ENCODE measurements around the gene SLC35A3. TPM values are rescaled to one million over a fixed set of nuclear protein-coding genes. Genes with fewer than 3 reads are reported as not detected.

Gene SLC35A3
- total and polyA plus RNA-seq, 10 of the 15 experiments (the other 5 are each of a cell fraction or from before 2014, with no cell fraction given): 3.6 to 24.3 (median 15.4) TPM

- TF ChIP-seq E4F1 (IDR thresholded peaks at IDR 0.05; ENCODE audit: borderline replicate concordance, partially characterized antibody): no peak
- TF ChIP-seq BCL11A (IDR thresholded peaks at IDR 0.05; ENCODE audit: low read depth, low read length): peak; percentile 56
- TF ChIP-seq SIN3A (IDR thresholded peaks at IDR 0.05; ENCODE audit: low read depth, low read length): no peak
- no peak for TF ChIP-seq RCOR1 (conservative IDR thresholded peaks at IDR 0.05; ENCODE audit: low read depth, low read length)
- no peak for TF ChIP-seq E2F8 (IDR thresholded peaks at IDR 0.05; ENCODE audit: low read depth, partially characterized antibody)
- TF ChIP-seq PAX8 (IDR thresholded peaks at IDR 0.05): no peak
- no peak for TF ChIP-seq MAX (IDR thresholded peaks at IDR 0.05; ENCODE audit: low read depth, low read length)
- no peak for TF ChIP-seq RAD21 (IDR thresholded peaks at IDR 0.05; ENCODE audit: insufficient read depth, low read depth, low read length)
- TF ChIP-seq ATF3 (IDR thresholded peaks at IDR 0.05; ENCODE audit: borderline replicate concordance, extremely low read depth, low read depth, low read length): no peak
- no peak for TF ChIP-seq NR2F1 (conservative IDR thresholded peaks at IDR 0.05)
- no peak for TF ChIP-seq TARDBP (IDR thresholded peaks at IDR 0.05; ENCODE audit: borderline replicate concordance)
- peak; percentile 50 for TF ChIP-seq POLR2AphosphoS5 (IDR thresholded peaks at IDR 0.05; ENCODE audit: low read length)
- no peak for TF ChIP-seq BRCA1 (IDR thresholded peaks at IDR 0.05; ENCODE audit: low read depth, low read length)
- TF ChIP-seq RELA (IDR thresholded peaks at IDR 0.05; ENCODE audit: borderline replicate concordance, partially characterized antibody): no peak
- TF ChIP-seq RAD51 (IDR thresholded peaks at IDR 0.05): no peak
- no peak for TF ChIP-seq SRF (IDR thresholded peaks at IDR 0.05; ENCODE audit: low read depth in 2 of 2, low read length in 2 of 2)
- no peak for TF ChIP-seq RBBP5 (conservative IDR thresholded peaks at IDR 0.05)
- peak; percentile 55; the same call in 1 of the 2 replicates for TF ChIP-seq TBL1XR1 (IDR thresholded peaks at IDR 0.05; ENCODE audit: low read depth, low read length)
- no peak for TF ChIP-seq GATAD2B (conservative IDR thresholded peaks at IDR 0.05; ENCODE audit: low read depth)
- TF ChIP-seq RELB (IDR thresholded peaks at IDR 0.05; ENCODE audit: low read depth): no peak
- TF ChIP-seq BHLHE40 (IDR thresholded peaks at IDR 0.05; ENCODE audit: borderline replicate concordance in 1 of 2, low read depth in 2 of 2, low read length in 1 of 2): 0 out of 4 replicates have a peak, but pooled peaks have one; percentile 7 to 35
- TF ChIP-seq SP1 (IDR thresholded peaks at IDR 0.05; ENCODE audit: low read depth, low read length): peak; percentile 28
- 0 out of 2 replicates have a peak, but pooled peaks have one; percentile 9 for TF ChIP-seq ATF7 (IDR thresholded peaks at IDR 0.05; ENCODE audit: low read depth)
- no peak for TF ChIP-seq USF1 (IDR thresholded peaks at IDR 0.05; ENCODE audit: borderline replicate concordance, extremely low read length, insufficient read depth, low read depth, low read length)
These were observed 107.7 kb downstream of the SLC35A3 start (continued) for GRCh38 chr1:100077531-100077930.
